ENCODE data around the gene SLC44A3. TPM values are rescaled to one million over a fixed set of nuclear protein-coding genes. Genes with fewer than 3 reads are reported as not detected.

SLC44A3 gene
- total and polyA plus RNA-seq, 8 donors = 3.1 to 80.3 (median 12.0) TPM; not detected in 1

- Histone ChIP-seq H3K27ac (peak overlapping the region in 2 of 5 donors; percentile 45 to 72), H3K27me3 (no peaks in the 10 kb centered on the region), H3K4me3 (no peak overlapping the region), H3K36me3 (no peaks in the 10 kb centered on the region), H3K4me1 (peaks cover 0 to 24% (median 18%) of the 10 kb centered on the region in 4 donors), H3K9me3 (no peaks in the 10 kb centered on the region)
- WGBS, 5 donors = 60 to 90% (median 82%) methylated on average over 6 of the region's 6 CpGs
- DNase-seq = peak in 1 of 2 donors; percentile 33
- TF ChIP-seq CTCF (IDR thresholded peaks at IDR 0.05) (no peak), EP300 (IDR thresholded peaks at IDR 0.05) (no peak), POLR2A (IDR thresholded peaks at IDR 0.05) (no peak), POLR2AphosphoS5 (IDR thresholded peaks at IDR 0.05) (no peak)
- intact Hi-C loops (cut with DNase I; ENCODE audit: low total_unique reads) = no loop called here
These were observed 46.8 kb upstream of the SLC44A3 start for GRCh38 chr1:94773296-94773809.

DNA sequence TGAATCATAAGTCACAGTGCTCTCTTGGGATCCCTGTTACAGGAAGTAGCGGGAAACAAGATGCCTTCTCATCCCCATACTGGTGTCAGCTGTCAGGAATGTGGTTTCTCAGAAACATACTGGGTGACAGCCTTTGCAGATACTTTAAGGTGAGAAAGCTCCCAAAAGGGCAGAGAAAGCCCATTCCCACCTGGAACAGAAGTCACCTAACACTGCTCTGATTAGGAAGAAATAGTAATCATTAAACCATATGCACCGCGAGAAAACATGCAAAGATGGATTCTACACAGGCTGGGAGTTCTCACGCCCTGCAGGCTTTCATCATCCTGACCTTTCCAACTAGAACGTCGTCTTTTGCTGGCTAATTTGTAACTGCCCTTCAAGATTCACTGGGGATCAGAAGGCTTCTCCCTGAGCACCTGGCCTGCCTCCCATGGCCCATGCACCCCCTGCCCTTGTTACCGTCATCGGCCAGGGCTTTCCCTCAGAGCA lies 46.2 kb upstream of the SLC44A3 start:
- no peak overlapping the region for H3K4me3 ChIP-seq
- H3K27me3 ChIP-seq = no peaks in the 10 kb centered on the region
- peak in 1 of 2 donors; percentile 69 for DNase-seq
- WGBS, 5 donors = 72 to 86% (median 82%) methylated on average over 8 of the region's 8 CpGs
- no peaks in the 10 kb centered on the region for H3K36me3 ChIP-seq
- no peak for TF ChIP-seq EP300 (IDR thresholded peaks at IDR 0.05)
- TF ChIP-seq CTCF (IDR thresholded peaks at IDR 0.05) = no peak
- TF ChIP-seq POLR2A (IDR thresholded peaks at IDR 0.05) = no peak
- TF ChIP-seq POLR2AphosphoS5 (IDR thresholded peaks at IDR 0.05) = no peak
- intact Hi-C loops (cut with DNase I; ENCODE audit: low total_unique reads) = no loop called here
- peaks cover 0 to 30% (median 20%) of the 10 kb centered on the region in 4 donors for H3K4me1 ChIP-seq
- peak overlapping the region in 1 of 5 donors; percentile 72 for H3K27ac ChIP-seq
- H3K9me3 ChIP-seq = no peaks in the 10 kb centered on the region

DNA sequence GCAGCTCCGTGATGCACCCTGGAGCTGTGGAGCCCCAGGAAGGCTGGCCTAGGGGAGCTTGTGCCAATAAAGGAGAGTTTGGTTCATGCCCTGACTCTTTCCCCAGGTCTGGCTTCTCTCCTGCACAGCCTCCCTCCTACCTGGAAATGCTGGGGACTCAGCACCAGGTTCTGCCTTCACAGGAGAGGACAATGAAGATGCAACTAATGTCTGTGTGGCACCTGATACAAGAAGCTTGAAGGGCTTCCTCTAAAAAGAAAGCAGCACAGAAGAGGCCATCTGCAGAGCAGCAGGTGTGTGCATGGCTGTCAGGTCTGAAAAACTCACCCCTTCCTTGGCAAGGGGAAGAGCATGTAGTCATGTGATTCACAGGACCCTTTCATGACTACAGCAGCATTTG lies 43.7 kb upstream of the SLC44A3 start:
- intact Hi-C loops (cut with DNase I; ENCODE audit: low total_unique reads) = no loop called here
- TF ChIP-seq POLR2A (IDR thresholded peaks at IDR 0.05) (no peak), EP300 (IDR thresholded peaks at IDR 0.05) (no peak), CTCF (IDR thresholded peaks at IDR 0.05) (no peak), POLR2AphosphoS5 (IDR thresholded peaks at IDR 0.05) (no peak)
- Histone ChIP-seq H3K9me3 (no peaks in the 10 kb centered on the region), H3K4me3 (no peak overlapping the region), H3K36me3 (no peaks in the 10 kb centered on the region), H3K27ac (no peak overlapping the region), H3K27me3 (no peaks in the 10 kb centered on the region), H3K4me1 (peaks cover 0 to 22% (median 19%) of the 10 kb centered on the region in 4 donors)
- DNase-seq = no peak
- WGBS, 5 donors = 87 to 100% (median 95%) methylated on average over 1 of the region's 1 CpG

DNA sequence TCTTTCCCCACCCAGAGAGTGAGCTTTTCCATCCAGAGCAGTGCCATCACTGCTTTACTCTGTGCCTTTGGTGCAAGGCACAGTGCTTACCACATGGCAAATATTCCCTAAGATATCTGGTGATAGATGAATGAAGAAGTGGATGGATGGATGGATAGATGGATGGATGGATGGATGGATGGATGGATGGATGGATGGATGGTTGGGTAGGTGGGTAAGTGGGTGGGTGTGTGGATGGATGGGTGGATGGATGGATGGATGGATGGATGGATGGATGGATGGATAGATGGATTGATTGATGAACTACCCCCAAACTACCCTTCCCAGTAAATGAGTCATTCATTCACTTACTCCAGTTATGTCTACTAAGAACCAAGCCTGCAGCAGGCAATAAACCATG lies 42.9 kb upstream of the SLC44A3 start:
- H3K9me3 ChIP-seq = no peaks in the 10 kb centered on the region
- TF ChIP-seq POLR2AphosphoS5 (IDR thresholded peaks at IDR 0.05) (no peak), POLR2A (IDR thresholded peaks at IDR 0.05) (no peak), EP300 (IDR thresholded peaks at IDR 0.05) (no peak), CTCF (IDR thresholded peaks at IDR 0.05) (no peak)
- H3K4me1 ChIP-seq = peaks cover 0 to 21% (median 17%) of the 10 kb centered on the region in 4 donors
- no peak for DNase-seq
- intact Hi-C loops (cut with DNase I; ENCODE audit: low total_unique reads) = no loop called here
- H3K27me3 ChIP-seq = no peaks in the 10 kb centered on the region
- no peaks in the 10 kb centered on the region for H3K36me3 ChIP-seq
- no peak overlapping the region for H3K4me3 ChIP-seq
- H3K27ac ChIP-seq = no peak overlapping the region

Measured in stomach (tissue), 9 donors.